K562 (cell line): ENCODE measurements around the gene CYSRT1. TPM values are rescaled to one million over a fixed set of nuclear protein-coding genes. Genes with fewer than 3 reads are reported as not detected.

Experiments used
- C11orf30 ChIP-seq: fragments of 450-650 bp; IDR thresholded peaks from 2 replicates; pipeline ENCODE4 v1.6.1; 2016; ENCODE audit warnings: low read depth, mild to moderate bottlenecking
- EGR1 ChIP-seq: fragments of 450-650 bp; conservative IDR thresholded peaks from 2 replicates; pipeline ENCODE4 v1.6.1; 2017; ENCODE audit warnings: mild to moderate bottlenecking
- EP400 ChIP-seq: fragments of 450-650 bp; IDR thresholded peaks from 2 replicates; pipeline ENCODE4 v1.6.1; 2017; ENCODE audit warnings: antibody characterized with exemption, mild to moderate bottlenecking, moderate library complexity
- JUND ChIP-seq, 2 experiments: IDR thresholded peaks; 2 replicates in 1 of 2; 3 replicates in 1 of 2; pipeline ENCODE4 v1.6.1; 2011; ENCODE audit warnings: borderline replicate concordance in 2 of 2, low read depth in 2 of 2, low read length in 2 of 2, improper control_type of control experiment in 1 of 2, missing biosample characterization in 1 of 2, missing genetic modification characterization in 1 of 2, missing genetic modification reagents in 1 of 2
- MAX ChIP-seq: sonication (generic); formaldehyde crosslinking; IDR thresholded peaks from 2 replicates; pipeline ENCODE4 v1.9.0; 2022; ENCODE audit warnings: mild to moderate bottlenecking, missing genetic modification reagents
- MAZ ChIP-seq, 2 experiments: fragments of 450-650 bp in 1 of 2; sonication (generic) in 1 of 2; formaldehyde crosslinking; IDR thresholded peaks in 1 of 2; conservative IDR thresholded peaks in 1 of 2; 2 replicates each; pipeline versions ENCODE4 v1.4.0 to v1.5.0; 2020; ENCODE audit warnings: mild to moderate bottlenecking in 1 of 2, missing genetic modification reagents in 1 of 2
- MEIS2 ChIP-seq: fragments of 450-650 bp; IDR thresholded peaks from 2 replicates; pipeline ENCODE4 v1.6.1; 2014; ENCODE audit warnings: mild to moderate bottlenecking; ENCODE audit not compliant: partially characterized antibody
- NCOA1 ChIP-seq: fragments of 450-650 bp; IDR thresholded peaks from 2 replicates; pipeline ENCODE4 v1.6.1; 2016; ENCODE audit warnings: low read depth
- TBP ChIP-seq: optimal IDR thresholded peaks from 2 replicates; pipeline ENCODE3; 2011; ENCODE audit warnings: low read depth, low read length, improper control_type of control experiment
- TEAD4 ChIP-seq, 2 experiments: sonication (generic) in 1 of 2; formaldehyde crosslinking in 1 of 2; IDR thresholded peaks; 2 replicates each; pipeline versions ENCODE4 v1.6.1 to v1.8.0; 2012 to 2022; ENCODE audit warnings: borderline replicate concordance in 1 of 2, inconsistent platforms in 1 of 2, low read length in 1 of 2, mild to moderate bottlenecking in 1 of 2, missing genetic modification reagents in 1 of 2
- polyA plus RNA-seq, 8 experiments: library from polyadenylated mRNA; depleted of rRNA in 4 of 8; stranded (reverse) in 5 of 8; unstranded in 3 of 8; fragments of >200 nt; fragmentation: Nextera tagmentation in 2 of 8; fragmentation: Illumina TruSeq in 1 of 8; extraction: Ambion mirVana in 2 of 8; extraction: Trizol in 1 of 8; gene quantifications; 2 replicates each; pipeline versions ENCODE4 v1.2.1 to v1.2.3, GENCODE V29; 2011 to 2014; ENCODE audit warnings: inconsistent platforms in 1 of 8, missing spikeins in 1 of 8
- total RNA-seq, 7 experiments: library from RNA; depleted of rRNA in 6 of 7; stranded (reverse); fragments of >200 nt in 6 of 7; fragmentation: Illumina TruSeq in 2 of 7; extraction: Trizol in 2 of 7; gene quantifications; 2 replicates each; pipeline versions ENCODE4 v1.2.1 to v1.2.3, GENCODE V29; 2011 to 2021; ENCODE audit warnings: low replicate concordance in 1 of 7
- TF ChIP-seq, protein P1 (sequence below): fragments of 450-650 bp; IDR thresholded peaks from 2 replicates; pipeline ENCODE4 v1.6.1; 2016; ENCODE audit warnings: mild to moderate bottlenecking, moderate library complexity
- TF ChIP-seq, protein P2 (sequence below): sonication (generic); formaldehyde crosslinking; IDR thresholded peaks from 2 replicates; pipeline ENCODE4 v1.8.0; 2022; ENCODE audit warnings: missing genetic modification reagents, mild to moderate bottlenecking, moderate library complexity, borderline replicate concordance

Gene CYSRT1
- total and polyA plus RNA-seq, 9 of the 15 experiments (the other 6 are each of a cell fraction or from before 2014, with no cell fraction given) = 0.04 to 1.4 (median 0.42) TPM; not detected in 3

GRCh38 chr9:137223078-137223970, 1.6 kb upstream of the CYSRT1 start (continued):
- TF ChIP-seq, protein P1, sequence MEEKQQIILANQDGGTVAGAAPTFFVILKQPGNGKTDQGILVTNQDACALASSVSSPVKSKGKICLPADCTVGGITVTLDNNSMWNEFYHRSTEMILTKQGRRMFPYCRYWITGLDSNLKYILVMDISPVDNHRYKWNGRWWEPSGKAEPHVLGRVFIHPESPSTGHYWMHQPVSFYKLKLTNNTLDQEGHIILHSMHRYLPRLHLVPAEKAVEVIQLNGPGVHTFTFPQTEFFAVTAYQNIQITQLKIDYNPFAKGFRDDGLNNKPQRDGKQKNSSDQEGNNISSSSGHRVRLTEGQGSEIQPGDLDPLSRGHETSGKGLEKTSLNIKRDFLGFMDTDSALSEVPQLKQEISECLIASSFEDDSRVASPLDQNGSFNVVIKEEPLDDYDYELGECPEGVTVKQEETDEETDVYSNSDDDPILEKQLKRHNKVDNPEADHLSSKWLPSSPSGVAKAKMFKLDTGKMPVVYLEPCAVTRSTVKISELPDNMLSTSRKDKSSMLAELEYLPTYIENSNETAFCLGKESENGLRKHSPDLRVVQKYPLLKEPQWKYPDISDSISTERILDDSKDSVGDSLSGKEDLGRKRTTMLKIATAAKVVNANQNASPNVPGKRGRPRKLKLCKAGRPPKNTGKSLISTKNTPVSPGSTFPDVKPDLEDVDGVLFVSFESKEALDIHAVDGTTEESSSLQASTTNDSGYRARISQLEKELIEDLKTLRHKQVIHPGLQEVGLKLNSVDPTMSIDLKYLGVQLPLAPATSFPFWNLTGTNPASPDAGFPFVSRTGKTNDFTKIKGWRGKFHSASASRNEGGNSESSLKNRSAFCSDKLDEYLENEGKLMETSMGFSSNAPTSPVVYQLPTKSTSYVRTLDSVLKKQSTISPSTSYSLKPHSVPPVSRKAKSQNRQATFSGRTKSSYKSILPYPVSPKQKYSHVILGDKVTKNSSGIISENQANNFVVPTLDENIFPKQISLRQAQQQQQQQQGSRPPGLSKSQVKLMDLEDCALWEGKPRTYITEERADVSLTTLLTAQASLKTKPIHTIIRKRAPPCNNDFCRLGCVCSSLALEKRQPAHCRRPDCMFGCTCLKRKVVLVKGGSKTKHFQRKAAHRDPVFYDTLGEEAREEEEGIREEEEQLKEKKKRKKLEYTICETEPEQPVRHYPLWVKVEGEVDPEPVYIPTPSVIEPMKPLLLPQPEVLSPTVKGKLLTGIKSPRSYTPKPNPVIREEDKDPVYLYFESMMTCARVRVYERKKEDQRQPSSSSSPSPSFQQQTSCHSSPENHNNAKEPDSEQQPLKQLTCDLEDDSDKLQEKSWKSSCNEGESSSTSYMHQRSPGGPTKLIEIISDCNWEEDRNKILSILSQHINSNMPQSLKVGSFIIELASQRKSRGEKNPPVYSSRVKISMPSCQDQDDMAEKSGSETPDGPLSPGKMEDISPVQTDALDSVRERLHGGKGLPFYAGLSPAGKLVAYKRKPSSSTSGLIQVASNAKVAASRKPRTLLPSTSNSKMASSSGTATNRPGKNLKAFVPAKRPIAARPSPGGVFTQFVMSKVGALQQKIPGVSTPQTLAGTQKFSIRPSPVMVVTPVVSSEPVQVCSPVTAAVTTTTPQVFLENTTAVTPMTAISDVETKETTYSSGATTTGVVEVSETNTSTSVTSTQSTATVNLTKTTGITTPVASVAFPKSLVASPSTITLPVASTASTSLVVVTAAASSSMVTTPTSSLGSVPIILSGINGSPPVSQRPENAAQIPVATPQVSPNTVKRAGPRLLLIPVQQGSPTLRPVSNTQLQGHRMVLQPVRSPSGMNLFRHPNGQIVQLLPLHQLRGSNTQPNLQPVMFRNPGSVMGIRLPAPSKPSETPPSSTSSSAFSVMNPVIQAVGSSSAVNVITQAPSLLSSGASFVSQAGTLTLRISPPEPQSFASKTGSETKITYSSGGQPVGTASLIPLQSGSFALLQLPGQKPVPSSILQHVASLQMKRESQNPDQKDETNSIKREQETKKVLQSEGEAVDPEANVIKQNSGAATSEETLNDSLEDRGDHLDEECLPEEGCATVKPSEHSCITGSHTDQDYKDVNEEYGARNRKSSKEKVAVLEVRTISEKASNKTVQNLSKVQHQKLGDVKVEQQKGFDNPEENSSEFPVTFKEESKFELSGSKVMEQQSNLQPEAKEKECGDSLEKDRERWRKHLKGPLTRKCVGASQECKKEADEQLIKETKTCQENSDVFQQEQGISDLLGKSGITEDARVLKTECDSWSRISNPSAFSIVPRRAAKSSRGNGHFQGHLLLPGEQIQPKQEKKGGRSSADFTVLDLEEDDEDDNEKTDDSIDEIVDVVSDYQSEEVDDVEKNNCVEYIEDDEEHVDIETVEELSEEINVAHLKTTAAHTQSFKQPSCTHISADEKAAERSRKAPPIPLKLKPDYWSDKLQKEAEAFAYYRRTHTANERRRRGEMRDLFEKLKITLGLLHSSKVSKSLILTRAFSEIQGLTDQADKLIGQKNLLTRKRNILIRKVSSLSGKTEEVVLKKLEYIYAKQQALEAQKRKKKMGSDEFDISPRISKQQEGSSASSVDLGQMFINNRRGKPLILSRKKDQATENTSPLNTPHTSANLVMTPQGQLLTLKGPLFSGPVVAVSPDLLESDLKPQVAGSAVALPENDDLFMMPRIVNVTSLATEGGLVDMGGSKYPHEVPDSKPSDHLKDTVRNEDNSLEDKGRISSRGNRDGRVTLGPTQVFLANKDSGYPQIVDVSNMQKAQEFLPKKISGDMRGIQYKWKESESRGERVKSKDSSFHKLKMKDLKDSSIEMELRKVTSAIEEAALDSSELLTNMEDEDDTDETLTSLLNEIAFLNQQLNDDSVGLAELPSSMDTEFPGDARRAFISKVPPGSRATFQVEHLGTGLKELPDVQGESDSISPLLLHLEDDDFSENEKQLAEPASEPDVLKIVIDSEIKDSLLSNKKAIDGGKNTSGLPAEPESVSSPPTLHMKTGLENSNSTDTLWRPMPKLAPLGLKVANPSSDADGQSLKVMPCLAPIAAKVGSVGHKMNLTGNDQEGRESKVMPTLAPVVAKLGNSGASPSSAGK = peak; percentile 28; the same call in 1 of the 2 replicates
- TF ChIP-seq EP400 (peak; percentile 67; the same call in 1 of the 2 replicates), JUND (IDR thresholded peaks at IDR 0.05; ENCODE audit: borderline replicate concordance, low read depth, low read length) (peak; percentile 45; the same call in 1 of the 2 replicates), JUND (tag; IDR thresholded peaks at IDR 0.05; ENCODE audit: borderline replicate concordance, low read depth, low read length) (no peak; the same call in 2 of the 3 replicates), TBP (peak; percentile 58), MAX (CRISPR knock-in tag) (0 out of 2 replicates have a peak, but pooled peaks have one; percentile 11), MEIS2 (peak; percentile 92), C11orf30 (peak; percentile 89), MAZ (CRISPR knock-in tag; conservative IDR thresholded peaks at IDR 0.05 in 1 of 2, IDR thresholded peaks at IDR 0.05 in 1 of 2) (peak; percentile 16 to 50; a peak in 3 of 4 replicates), NCOA1 (peak; percentile 84; the same call in 1 of the 2 replicates), TEAD4 (IDR thresholded peaks at IDR 0.05; ENCODE audit: low read length) (peak; percentile 36; the same call in 1 of the 2 replicates), TEAD4 (CRISPR knock-in tag; IDR thresholded peaks at IDR 0.05; ENCODE audit: borderline replicate concordance) (no peak), EGR1 (peak; percentile 68; the same call in 1 of the 2 replicates)
- TF ChIP-seq, protein P2, sequence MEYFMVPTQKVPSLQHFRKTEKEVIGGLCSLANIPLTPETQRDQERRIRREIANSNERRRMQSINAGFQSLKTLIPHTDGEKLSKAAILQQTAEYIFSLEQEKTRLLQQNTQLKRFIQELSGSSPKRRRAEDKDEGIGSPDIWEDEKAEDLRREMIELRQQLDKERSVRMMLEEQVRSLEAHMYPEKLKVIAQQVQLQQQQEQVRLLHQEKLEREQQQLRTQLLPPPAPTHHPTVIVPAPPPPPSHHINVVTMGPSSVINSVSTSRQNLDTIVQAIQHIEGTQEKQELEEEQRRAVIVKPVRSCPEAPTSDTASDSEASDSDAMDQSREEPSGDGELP (CRISPR knock-in tag) = peak; percentile 73
